ENCODE data around the gene PTPRH.
A peak's percentile ranks its signal among the peaks of the same experiment; 100 is the strongest.

DNA sequence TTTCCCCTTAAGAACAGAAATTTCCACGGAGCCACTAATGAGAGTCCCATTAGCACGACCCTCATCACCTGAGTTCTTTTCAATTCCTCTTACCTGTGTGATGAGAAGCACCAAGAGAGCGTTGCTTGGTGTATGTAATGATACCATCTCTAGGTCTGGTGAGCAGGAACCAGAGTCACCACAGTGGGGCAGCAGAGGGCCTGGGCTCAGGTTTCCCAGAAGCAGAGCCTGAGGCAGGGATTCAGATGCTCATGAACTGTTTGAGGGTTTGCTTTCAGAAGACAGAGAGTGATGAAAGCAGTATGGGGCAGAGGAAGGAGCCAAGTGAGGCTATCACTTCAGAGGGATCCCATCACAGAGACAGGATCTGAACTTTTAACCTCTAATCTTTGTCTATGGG, 3.1 kb upstream of the PTPRH start:
- TF ChIP-seq CREM (IDR thresholded peaks at IDR 0.05; ENCODE audit: low read depth) (peak; percentile 44; the same call in 1 of the 2 replicates), RAD21 (CRISPR knock-in tag; conservative IDR thresholded peaks at IDR 0.05 in 1 of 2, IDR thresholded peaks at IDR 0.05 in 1 of 2) (peak; percentile 79 to 90), TGIF2 (CRISPR knock-in tag; IDR thresholded peaks at IDR 0.05) (no peak), NFIC (IDR thresholded peaks at IDR 0.05) (no peak), POLR2AphosphoS5 (IDR thresholded peaks at IDR 0.05; ENCODE audit: control insufficient read depth, insufficient read depth, low read depth, low read length) (no peak), ETV6 (IDR thresholded peaks at IDR 0.05; ENCODE audit: borderline replicate concordance in 1 of 2, low read depth in 2 of 2, low read length in 1 of 2) (no peak), ETV6 (CRISPR knock-in tag; IDR thresholded peaks at IDR 0.05; ENCODE audit: borderline replicate concordance) (no peak), YY1 (IDR thresholded peaks at IDR 0.05; ENCODE audit: borderline replicate concordance in 1 of 3, control insufficient read depth in 1 of 3, extremely low read depth in 1 of 3, insufficient read depth in 3 of 3, insufficient read length in 1 of 3, insufficient replicate concordance in 2 of 3, low read depth in 1 of 3, low read length in 2 of 3) (no peak), L3MBTL2 (IDR thresholded peaks at IDR 0.05) (peak; percentile 59; the same call in 1 of the 2 replicates), NFXL1 (CRISPR knock-in tag; IDR thresholded peaks at IDR 0.05) (no peak), POLR2A (conservative IDR thresholded peaks at IDR 0.05) (no peak)

Measured in K562 (cell line).